Endometrial microvascular endothelial cells (primary cell): Measurements from ENCODE around the gene LENG9. TPM values are rescaled to one million over a fixed set of nuclear protein-coding genes. Genes with fewer than 3 reads are reported as not detected.

Experiments
- in situ Hi-C: cut with HindIII; loops from 2 replicates; pipeline ENCODE4 v1.10.0; 2017; ENCODE audit warnings: low sequenced_read_pairs, low pct_unique_long_range_greater_than_20kb; ENCODE audit errors: inconsistent ontology term
- total RNA-seq: library from RNA; depleted of rRNA; stranded (reverse); fragments of >200 nt; gene quantifications from one replicate; pipeline ENCODE4 v1.2.3, GENCODE V29; 2015; ENCODE audit errors: inconsistent ontology term

Gene LENG9
- total RNA-seq, 1 donor from 2014 or later = 4.4 TPM

GRCh38 chr19:54461613-54462012 lies 2.0 kb downstream of the LENG9 start:
- in situ Hi-C loops = no loop called here

GRCh38 chr19:54461210-54461609 lies 2.4 kb downstream of the LENG9 start:
- in situ Hi-C loops = no loop called here

- in situ Hi-C loops = no loop called here
Observed at GRCh38 chr19:54460230-54461005, 3.2 kb downstream of the LENG9 start.

GRCh38 chr19:54459282-54460229 lies 4.0 kb downstream of the LENG9 start:
- in situ Hi-C loops = no loop called here

- in situ Hi-C loops = no loop called here
Observed at GRCh38 chr19:54458648-54459281, 4.8 kb downstream of the LENG9 start.

- in situ Hi-C loops = no loop called here
Observed at GRCh38 chr19:54457773-54458647, 5.6 kb downstream of the LENG9 start.

GRCh38 chr19:54456423-54457373 lies 6.9 kb downstream of the LENG9 start:
- in situ Hi-C loops = no loop called here

- in situ Hi-C loops = no loop called here
Observed at GRCh38 chr19:54455786-54456422, 7.7 kb downstream of the LENG9 start.

- in situ Hi-C loops = no loop called here
Observed at GRCh38 chr19:54454781-54455675, 8.6 kb downstream of the LENG9 start.

GRCh38 chr19:54453921-54454780 lies 9.4 kb downstream of the LENG9 start:
- in situ Hi-C loops = no loop called here

GRCh38 chr19:54452626-54453025 lies 11.0 kb downstream of the LENG9 start:
- in situ Hi-C loops = no loop called here

- in situ Hi-C loops = no loop called here
Observed at GRCh38 chr19:54451997-54452396, 11.6 kb downstream of the LENG9 start.

GRCh38 chr19:54451331-54451871 lies 12.2 kb downstream of the LENG9 start:
- in situ Hi-C loops = no loop called here

- in situ Hi-C loops = no loop called here
Observed at GRCh38 chr19:54449701-54450069, 13.9 kb downstream of the LENG9 start.
